NT2/D1 (cell line): ENCODE data around the gene VENTX.

Experiments used
- SUZ12 ChIP-seq: IDR thresholded peaks from 2 replicates; pipeline ENCODE4 v1.6.1; 2011; ENCODE audit not compliant: insufficient read length, insufficient read depth; ENCODE audit errors: extremely low read depth
- YY1 ChIP-seq: IDR thresholded peaks from 2 replicates; pipeline ENCODE4 v1.6.1; 2011; ENCODE audit not compliant: insufficient read length, insufficient read depth
- ZNF274 ChIP-seq: IDR thresholded peaks from 2 replicates; pipeline ENCODE4 v1.6.1; 2011; ENCODE audit warnings: mild to moderate bottlenecking, low read depth, low read length

GRCh38 chr10:133252223-133252552 lies 14.5 kb downstream of the VENTX start:
- TF ChIP-seq SUZ12 (no peak), ZNF274 (no peak), YY1 (no peak)
